Breast epithelium (tissue), 4 donors: ENCODE results near the gene ARID5B. TPM values are rescaled to one million over a fixed set of nuclear protein-coding genes. Genes with fewer than 3 reads are reported as not detected.

Experiments
- DNase-seq, 2 donors: peaks; one replicate each; pipeline ENCODE4 v3.0.0-alpha.2; 2019; ENCODE audit warnings: low spot score in 2 of 2
- H3K27ac ChIP-seq, 2 donors: fragments of 200-600 bp; sonication (generic) in 1 of 2; one replicate each; pipeline ENCODE4 v1.5.1; 2016 to 2019; ENCODE audit warnings: mild to moderate bottlenecking in 1 of 2
- H3K27me3 ChIP-seq, 2 donors: fragments of 200-600 bp; sonication (generic) in 1 of 2; one replicate each; pipeline versions ENCODE4 v1.5.1 to v1.6.0; 2017 to 2019; ENCODE audit warnings: control low read depth in 1 of 2, mild to moderate bottlenecking in 1 of 2
- H3K36me3 ChIP-seq: fragments of 200-600 bp; one replicate; pipeline ENCODE4 v1.5.1; 2019
- H3K4me1 ChIP-seq, 2 donors: fragments of 200-600 bp; sonication (generic); one replicate each; pipeline ENCODE4 v1.5.1; 2016 to 2019; ENCODE audit warnings: control low read depth in 1 of 2
- H3K4me3 ChIP-seq, 3 donors: fragments of 200-600 bp; sonication (generic); 1 replicate in 2 of 3; 2 replicates in 1 of 3; pipeline ENCODE4 v1.5.1; 2016 to 2019; ENCODE audit warnings: mild to moderate bottlenecking in 3 of 3, moderate library complexity in 2 of 3
- H3K9me3 ChIP-seq, 2 donors: fragments of 200-600 bp; sonication (generic) in 1 of 2; one replicate each; pipeline ENCODE4 v1.5.1; 2016 to 2019; ENCODE audit warnings: control low read depth in 1 of 2
- CTCF ChIP-seq, 3 donors: fragments of 450-650 bp; IDR thresholded peaks; one replicate each; pipeline ENCODE4 v1.5.1; 2016 to 2017; ENCODE audit warnings: antibody characterized with exemption in 3 of 3, mild to moderate bottlenecking in 3 of 3, moderate library complexity in 3 of 3
- POLR2A ChIP-seq: fragments of 450-650 bp; IDR thresholded peaks from one replicate; pipeline ENCODE4 v1.6.1; 2016; ENCODE audit warnings: antibody characterized with exemption, mild to moderate bottlenecking, moderate library complexity
- POLR2AphosphoS5 ChIP-seq, 3 donors: sonication (generic); formaldehyde crosslinking; IDR thresholded peaks; one replicate each; pipeline ENCODE4 v1.6.1; 2017; ENCODE audit warnings: antibody characterized with exemption in 3 of 3
- intact Hi-C: fragments of 100-400 bp; cut with DNase I; formaldehyde crosslinking; loops from one replicate; pipeline ENCODE4 v1.15.1; 2023; ENCODE audit warnings: low total_unique reads
- total RNA-seq, 3 donors: library from RNA; depleted of rRNA; stranded (reverse); fragments of >200 nt; gene quantifications; one replicate each; pipeline ENCODE4 v1.1.0, GENCODE V29; 2016

ARID5B gene
- total RNA-seq, 3 donors from 2014 or later: 89.5 to 166 (median 125) TPM

- no peaks in the 10 kb centered on the region for H3K27me3 ChIP-seq
- H3K4me3 ChIP-seq: no peak overlapping the region
- H3K9me3 ChIP-seq: no peaks in the 10 kb centered on the region
- no peak for TF ChIP-seq POLR2AphosphoS5 (IDR thresholded peaks at IDR 0.05)
- TF ChIP-seq POLR2A: no peak
- no peak for TF ChIP-seq CTCF (IDR thresholded peaks at IDR 0.05)
- DNase-seq: no peak
- peaks cover 0 to 7% of the 10 kb centered on the region in 2 donors for H3K4me1 ChIP-seq
- peak overlapping the region; percentile 74 to 88 for H3K27ac ChIP-seq
- H3K36me3 ChIP-seq: no peaks in the 10 kb centered on the region
- intact Hi-C loops: no loop called here
Measured at GRCh38 chr10:61944410-61945147, 43.1 kb downstream of the ARID5B start.

GRCh38 chr10:61949687-61950086, 48.2 kb downstream of the ARID5B start:
- no peaks in the 10 kb centered on the region for H3K4me1 ChIP-seq
- DNase-seq: no peak
- no peak overlapping the region for H3K4me3 ChIP-seq
- no peak for TF ChIP-seq CTCF (IDR thresholded peaks at IDR 0.05)
- no peak for TF ChIP-seq POLR2AphosphoS5 (IDR thresholded peaks at IDR 0.05)
- TF ChIP-seq POLR2A: no peak
- H3K36me3 ChIP-seq: no peaks in the 10 kb centered on the region
- no peaks in the 10 kb centered on the region for H3K9me3 ChIP-seq
- H3K27ac ChIP-seq: no peak overlapping the region
- intact Hi-C loops: no loop called here
- H3K27me3 ChIP-seq: no peaks in the 10 kb centered on the region

- H3K4me3 ChIP-seq: no peak overlapping the region
- no peaks in the 10 kb centered on the region for H3K27me3 ChIP-seq
- no peaks in the 10 kb centered on the region for H3K9me3 ChIP-seq
- DNase-seq: no peak
- TF ChIP-seq POLR2A (no peak), CTCF (IDR thresholded peaks at IDR 0.05) (no peak), POLR2AphosphoS5 (IDR thresholded peaks at IDR 0.05) (no peak)
- no peaks in the 10 kb centered on the region for H3K36me3 ChIP-seq
- no peaks in the 10 kb centered on the region for H3K4me1 ChIP-seq
- intact Hi-C loops: no loop called here
- H3K27ac ChIP-seq: no peak overlapping the region
Measured at GRCh38 chr10:61950449-61951143, 49.1 kb downstream of the ARID5B start.

- intact Hi-C loops: no loop called here
- Histone ChIP-seq H3K36me3 (no peaks in the 10 kb centered on the region), H3K27me3 (no peaks in the 10 kb centered on the region), H3K27ac (no peak overlapping the region), H3K9me3 (no peaks in the 10 kb centered on the region), H3K4me1 (no peaks in the 10 kb centered on the region), H3K4me3 (no peak overlapping the region)
- no peak for DNase-seq
- TF ChIP-seq POLR2AphosphoS5 (IDR thresholded peaks at IDR 0.05) (no peak), CTCF (IDR thresholded peaks at IDR 0.05) (no peak), POLR2A (no peak)
Measured at GRCh38 chr10:61951144-61951483, 49.6 kb downstream of the ARID5B start.

GRCh38 chr10:61952028-61952674, 50.7 kb downstream of the ARID5B start:
- no peaks in the 10 kb centered on the region for H3K36me3 ChIP-seq
- TF ChIP-seq CTCF (IDR thresholded peaks at IDR 0.05) (no peak), POLR2A (no peak), POLR2AphosphoS5 (IDR thresholded peaks at IDR 0.05) (no peak)
- H3K4me1 ChIP-seq: no peaks in the 10 kb centered on the region
- no peak for DNase-seq
- H3K9me3 ChIP-seq: no peaks in the 10 kb centered on the region
- no peak overlapping the region for H3K27ac ChIP-seq
- no peaks in the 10 kb centered on the region for H3K27me3 ChIP-seq
- no peak overlapping the region for H3K4me3 ChIP-seq
- intact Hi-C loops: no loop called here
